Fibroblast of villous mesenchyme (primary cell): ENCODE results near the gene IPP. TPM values are rescaled to one million over a fixed set of nuclear protein-coding genes. Genes with fewer than 3 reads are reported as not detected.
A peak's percentile ranks its signal among the peaks of the same experiment; 100 is the strongest.

Source experiments
- DNase-seq: peaks from one replicate; pipeline ENCODE4 v3.0.0-alpha.2; 2010; ENCODE audit warnings: low read depth
- H3K4me3 ChIP-seq: 2 replicates; pipeline ENCODE4 v1.5.1; 2011; ENCODE audit warnings: low read depth, mild to moderate bottlenecking, low read length
- total RNA-seq: library from RNA; depleted of rRNA; stranded (reverse); fragments of >200 nt; gene quantifications from 2 replicates; pipeline ENCODE4 v1.2.3, GENCODE V29; 2012
- TF ChIP-seq, protein P1 (sequence below): IDR thresholded peaks from 2 replicates; pipeline ENCODE4 v1.5.1; 2012; ENCODE audit warnings: low read depth, mild to moderate bottlenecking, low read length; ENCODE audit not compliant: insufficient read depth

Gene IPP
- total RNA-seq, 1 donor = 14.7 TPM

DNA sequence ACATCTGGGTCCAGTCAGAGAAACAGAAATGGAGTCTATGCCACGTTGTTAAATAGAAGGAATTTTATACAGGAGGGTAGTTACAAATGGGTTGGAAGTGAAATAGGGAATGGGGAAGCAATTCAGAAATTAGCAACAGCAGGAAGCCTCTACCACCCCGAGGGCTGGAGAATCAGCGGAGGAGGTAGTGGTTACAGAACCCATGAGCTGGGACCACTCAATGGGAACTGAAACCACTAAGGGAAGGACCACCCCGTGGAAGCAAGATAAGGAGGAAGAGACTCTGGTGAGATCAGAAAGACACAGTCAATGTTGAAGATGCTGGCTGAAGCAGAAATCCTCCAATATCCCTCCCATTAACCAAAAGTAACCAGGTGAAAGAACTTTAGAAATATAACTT lies 37.5 kb upstream of the IPP start:
- TF ChIP-seq, protein P1, sequence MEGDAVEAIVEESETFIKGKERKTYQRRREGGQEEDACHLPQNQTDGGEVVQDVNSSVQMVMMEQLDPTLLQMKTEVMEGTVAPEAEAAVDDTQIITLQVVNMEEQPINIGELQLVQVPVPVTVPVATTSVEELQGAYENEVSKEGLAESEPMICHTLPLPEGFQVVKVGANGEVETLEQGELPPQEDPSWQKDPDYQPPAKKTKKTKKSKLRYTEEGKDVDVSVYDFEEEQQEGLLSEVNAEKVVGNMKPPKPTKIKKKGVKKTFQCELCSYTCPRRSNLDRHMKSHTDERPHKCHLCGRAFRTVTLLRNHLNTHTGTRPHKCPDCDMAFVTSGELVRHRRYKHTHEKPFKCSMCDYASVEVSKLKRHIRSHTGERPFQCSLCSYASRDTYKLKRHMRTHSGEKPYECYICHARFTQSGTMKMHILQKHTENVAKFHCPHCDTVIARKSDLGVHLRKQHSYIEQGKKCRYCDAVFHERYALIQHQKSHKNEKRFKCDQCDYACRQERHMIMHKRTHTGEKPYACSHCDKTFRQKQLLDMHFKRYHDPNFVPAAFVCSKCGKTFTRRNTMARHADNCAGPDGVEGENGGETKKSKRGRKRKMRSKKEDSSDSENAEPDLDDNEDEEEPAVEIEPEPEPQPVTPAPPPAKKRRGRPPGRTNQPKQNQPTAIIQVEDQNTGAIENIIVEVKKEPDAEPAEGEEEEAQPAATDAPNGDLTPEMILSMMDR = no peak
- no peak overlapping the region for H3K4me3 ChIP-seq
- no peak for DNase-seq

DNA sequence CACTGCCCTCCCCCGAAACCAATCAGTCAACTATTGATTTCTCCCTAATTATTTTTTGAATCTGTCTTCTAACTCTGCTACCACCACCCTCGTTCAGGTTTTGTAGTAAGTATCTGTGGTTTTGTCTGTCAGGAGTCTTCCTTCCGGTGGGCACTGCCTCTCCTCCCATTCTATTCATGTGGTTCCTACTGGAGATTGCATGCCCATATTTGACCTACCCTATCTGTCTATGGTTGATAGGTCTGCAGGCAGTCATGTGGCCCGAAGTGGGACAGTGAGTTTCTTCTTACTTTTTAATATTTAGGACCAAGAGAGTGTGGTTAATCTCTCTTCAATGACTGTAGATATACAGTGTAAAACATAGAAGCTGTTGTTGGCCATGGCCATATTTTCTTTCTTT lies 35.1 kb upstream of the IPP start:
- no peak for DNase-seq
- no peak overlapping the region for H3K4me3 ChIP-seq

DNA sequence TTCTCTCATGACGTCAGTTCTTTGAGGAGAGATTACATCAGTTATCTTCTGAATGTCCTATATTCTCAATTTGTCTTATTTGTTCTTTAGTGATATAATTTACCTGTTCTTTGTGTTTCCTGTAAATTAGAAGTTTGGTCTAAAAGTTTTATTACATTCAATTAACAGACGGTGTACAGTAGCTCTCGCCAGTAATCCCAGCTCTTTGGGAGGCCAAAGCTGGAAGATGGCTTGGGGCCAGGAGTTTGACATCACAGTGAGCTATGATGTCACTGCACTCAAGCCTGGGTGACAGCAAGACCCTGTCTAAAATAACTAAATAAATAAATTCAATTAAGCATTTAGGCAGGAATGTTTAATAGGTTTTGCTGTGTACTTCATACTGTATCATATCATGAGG lies 25.3 kb upstream of the IPP start:
- no peak overlapping the region for H3K4me3 ChIP-seq
- TF ChIP-seq, protein P1 = no peak
- no peak for DNase-seq

More for the DNA sequence above, 35.1 kb upstream of the IPP start:
- TF ChIP-seq, protein P1 = no peak

DNA sequence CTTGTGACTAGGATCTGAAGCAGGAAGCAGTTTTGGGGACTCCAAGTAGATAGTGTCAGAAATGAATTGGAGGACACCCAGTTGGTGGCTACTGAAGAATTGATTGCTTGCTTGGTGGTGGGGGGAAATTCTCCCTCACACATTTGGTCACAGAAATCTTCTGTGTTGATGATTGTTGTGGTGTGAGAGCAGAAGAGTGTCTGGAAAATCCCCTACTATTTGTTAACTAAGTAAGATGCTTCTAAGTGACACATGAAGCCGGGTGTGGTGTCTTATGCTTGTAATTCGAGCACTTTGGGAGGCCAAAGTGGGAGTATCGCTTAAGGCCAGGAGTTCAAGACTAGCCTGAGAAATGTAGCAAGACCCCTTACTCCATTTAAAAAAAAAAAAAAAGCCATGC lies 22.5 kb upstream of the IPP start:
- no peak for DNase-seq
- TF ChIP-seq, protein P1 = no peak
- H3K4me3 ChIP-seq = no peak overlapping the region

DNA sequence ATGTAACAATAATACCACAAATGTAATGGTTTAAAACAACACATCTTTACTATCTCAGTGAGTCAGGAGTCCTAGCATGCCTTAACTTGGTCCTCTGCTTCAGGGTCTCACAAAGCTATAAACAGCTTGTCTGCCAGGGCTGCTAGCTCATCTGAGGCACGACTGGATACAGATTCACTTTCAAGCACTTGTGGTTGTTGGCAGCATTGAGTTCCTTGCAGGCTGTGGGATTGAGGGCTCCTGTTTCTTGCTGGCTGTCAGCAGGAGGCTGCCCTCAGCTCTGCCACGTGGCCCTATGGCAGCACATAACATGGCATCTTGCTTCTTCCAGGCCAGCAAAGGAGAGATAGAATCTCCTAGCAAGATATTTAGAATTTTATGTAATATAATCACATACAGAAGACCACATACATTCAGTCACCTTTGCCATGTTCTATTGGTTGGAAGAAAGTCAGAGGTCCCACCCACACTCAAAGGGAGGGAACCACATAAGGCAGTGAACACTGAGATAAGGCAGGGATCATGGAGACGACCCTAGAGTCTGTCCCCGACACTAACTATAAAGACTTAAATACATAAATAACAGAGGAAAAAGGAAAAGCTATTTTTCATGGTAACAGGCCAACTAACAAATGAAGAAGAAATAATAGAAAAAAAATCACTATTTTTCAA lies 18.9 kb upstream of the IPP start:
- TF ChIP-seq, protein P1 = no peak
- peak; percentile 42 for DNase-seq
- H3K4me3 ChIP-seq = no peak overlapping the region

DNA sequence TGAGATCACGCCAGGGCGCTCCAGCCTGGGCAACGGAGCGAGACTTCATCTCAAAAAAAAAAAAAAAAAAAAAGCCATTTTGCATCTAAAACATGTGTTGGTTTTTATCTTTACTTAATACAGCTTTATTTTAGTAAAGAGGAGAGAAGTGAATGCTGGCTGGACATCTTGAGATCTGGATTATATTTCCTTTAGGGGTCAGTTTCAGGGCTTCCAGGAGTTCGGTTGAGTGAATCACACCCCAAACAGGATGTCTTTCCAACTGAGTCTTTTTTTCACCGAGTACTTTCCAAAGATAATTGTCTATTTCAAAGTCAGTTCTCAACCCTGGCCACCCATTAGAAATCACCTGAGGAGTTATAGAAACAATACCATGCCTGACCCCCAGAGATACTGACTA lies 16.6 kb upstream of the IPP start:
- no peak overlapping the region for H3K4me3 ChIP-seq
- TF ChIP-seq, protein P1 = no peak
- DNase-seq = peak; percentile 38
